ENCODE measurements around the gene DLX2.
"Not testable (repeated sequence)": the region's sequence is repeated elsewhere in the genome, so short reads cannot be mapped to it uniquely, and the experiment has no call there.

DLX2 gene

DNA sequence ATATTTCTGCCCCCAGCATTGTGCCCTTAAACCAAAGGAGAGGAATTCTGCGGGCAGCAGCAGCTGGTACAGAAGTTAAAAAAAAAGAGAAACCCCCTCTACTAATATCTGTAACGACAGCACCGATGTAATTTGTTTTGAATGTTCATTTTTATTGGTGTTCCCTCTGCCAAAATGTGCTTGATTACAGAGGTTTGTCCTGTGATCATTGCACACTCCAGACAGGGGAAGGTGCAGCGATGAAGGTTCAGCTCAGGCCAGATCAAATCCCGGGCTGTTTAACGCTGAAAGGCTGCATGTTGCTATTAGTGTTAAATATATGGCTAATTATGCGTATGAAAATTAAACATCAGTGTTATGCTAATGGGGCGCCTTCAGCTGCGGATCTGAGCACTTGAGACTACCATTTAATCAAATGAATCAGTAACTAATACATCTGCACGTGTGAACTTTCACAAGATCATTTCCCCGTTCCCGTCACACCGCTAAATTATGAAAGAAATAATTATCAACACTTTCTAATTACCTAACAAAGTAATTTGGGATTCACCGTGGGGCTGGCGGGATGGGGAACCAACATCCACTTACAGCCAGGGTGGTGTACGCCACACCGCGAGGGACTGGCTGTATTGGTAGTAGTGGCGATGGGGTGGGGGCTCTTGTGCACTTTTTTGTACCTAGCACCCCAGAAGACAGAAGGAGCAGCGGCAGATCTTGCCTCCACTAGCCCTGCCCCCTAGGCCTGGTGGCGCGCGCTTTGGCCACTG, 18.9 kb downstream of the DLX2 start:
- DNase-seq (ENCODE audit: low read depth, low spot score), result peak; percentile 17

- peak; percentile 47 for DNase-seq (ENCODE audit: low read depth, low spot score)
Observed at GRCh38 chr2:172082944-172083627, 19.6 kb downstream of the DLX2 start.

GRCh38 chr2:172082105-172082943, 20.4 kb downstream of the DLX2 start:
- peak; percentile 29 for DNase-seq (ENCODE audit: low read depth, low spot score)

GRCh38 chr2:172081221-172082022, 21.3 kb downstream of the DLX2 start:
- DNase-seq (ENCODE audit: low read depth, low spot score), result no peak

DNA sequence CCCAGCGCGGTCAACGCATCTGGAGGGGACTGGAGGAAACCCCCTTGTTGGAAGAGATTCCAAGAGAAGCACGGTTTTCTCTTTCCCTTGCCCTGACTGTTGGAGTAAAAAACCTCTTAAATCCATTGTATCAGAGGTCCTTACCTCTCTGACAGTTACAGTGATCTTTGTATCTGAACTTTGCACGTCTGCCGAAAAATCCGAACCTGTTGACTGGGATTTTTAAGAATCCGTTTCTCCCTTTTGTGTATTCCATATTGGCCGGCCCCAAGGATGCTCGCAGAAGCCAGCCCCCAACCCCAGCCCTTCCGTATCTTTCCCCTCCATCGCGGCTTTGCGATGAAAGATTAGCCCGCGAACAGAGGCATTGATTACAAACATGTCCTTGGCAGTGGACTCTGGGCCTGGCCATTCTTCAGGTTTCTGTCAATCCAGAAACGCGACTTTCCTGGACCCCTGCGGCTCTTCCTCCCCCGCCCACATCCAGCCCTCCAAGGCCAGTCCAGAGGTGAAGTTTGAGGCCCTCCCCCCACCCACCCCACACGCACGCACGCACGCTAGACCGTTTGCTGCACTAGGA, 22.0 kb downstream of the DLX2 start:
- no peak for DNase-seq (ENCODE audit: low read depth, low spot score)

DNA sequence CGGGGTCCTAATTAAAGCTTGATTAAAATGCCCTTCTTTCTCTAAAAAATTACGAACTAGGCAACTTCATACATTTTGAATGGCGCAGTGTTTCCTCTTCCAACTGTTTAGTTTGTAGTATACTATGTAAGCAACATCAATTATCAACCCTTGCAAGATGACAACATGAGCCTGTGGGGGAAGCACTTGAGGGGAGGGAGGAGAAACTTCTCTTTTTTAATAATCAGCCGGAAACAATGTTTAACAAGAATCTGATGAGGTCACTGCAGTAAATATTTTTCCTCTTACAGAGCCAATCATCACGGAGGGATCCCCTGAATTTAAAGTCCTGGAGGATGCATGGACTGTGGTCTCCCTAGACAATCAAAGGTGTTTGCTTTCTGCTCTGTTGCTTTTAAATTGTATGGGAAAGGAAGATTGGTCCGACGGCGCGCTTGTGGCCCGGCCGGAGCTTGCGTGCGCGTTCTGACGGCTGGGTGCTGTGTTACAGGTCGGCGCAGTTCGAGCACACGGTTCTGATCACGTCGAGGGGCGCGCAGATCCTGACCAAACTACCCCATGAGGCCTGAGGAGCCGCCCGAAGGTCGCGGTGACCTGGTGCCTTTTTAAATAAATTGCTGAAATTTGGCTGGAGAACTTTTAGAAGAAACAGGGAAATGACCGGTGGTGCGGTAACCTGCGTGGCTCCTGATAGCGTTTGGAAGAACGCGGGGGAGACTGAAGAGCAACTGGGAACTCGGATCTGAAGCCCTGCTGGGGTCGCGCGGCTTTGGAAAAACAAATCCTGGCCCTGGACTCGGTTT, 22.7 kb downstream of the DLX2 start:
- no peak for DNase-seq (ENCODE audit: low read depth, low spot score)

GRCh38 chr2:172079416-172079815, 23.3 kb downstream of the DLX2 start:
- no peak for DNase-seq (ENCODE audit: low read depth, low spot score)

DNA sequence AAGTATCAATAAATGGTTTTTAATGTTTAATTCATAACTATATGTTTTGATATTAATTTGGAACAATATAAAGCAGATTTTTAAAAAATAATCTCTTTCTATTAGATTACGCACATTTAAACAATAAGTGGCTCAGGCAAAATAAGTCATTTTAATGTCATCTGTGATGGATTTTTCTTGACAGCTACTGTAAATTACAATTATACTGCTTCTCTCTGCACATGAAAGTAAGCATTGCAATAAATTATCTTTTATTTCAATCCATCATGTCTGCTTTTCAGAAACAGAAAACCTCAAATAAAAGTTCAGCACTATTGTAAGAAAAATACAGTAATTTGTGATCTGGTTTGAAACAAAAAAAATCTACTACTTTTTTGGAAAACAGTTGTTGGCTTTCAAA, 28.4 kb downstream of the DLX2 start:
- no peak for DNase-seq (ENCODE audit: low read depth, low spot score)

DNA sequence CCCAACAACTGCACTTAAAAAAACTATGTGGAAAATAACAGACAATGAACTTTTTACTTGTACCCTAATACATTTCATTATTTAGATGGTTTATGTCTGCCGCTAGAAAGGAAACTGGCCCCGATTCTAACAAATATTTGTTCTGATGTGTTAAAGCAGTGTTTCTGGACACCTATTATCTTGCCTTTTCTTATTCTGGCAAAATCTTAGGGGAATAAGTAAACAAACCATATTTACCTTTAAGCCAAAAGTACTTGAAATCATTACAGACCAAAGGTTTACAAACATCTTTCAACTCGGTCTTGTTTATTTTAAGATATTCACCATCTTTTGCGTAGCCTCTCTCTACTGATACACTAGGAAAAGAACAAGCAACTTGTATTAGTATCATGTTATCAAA, 29.2 kb downstream of the DLX2 start:
- no peak for DNase-seq (ENCODE audit: low read depth, low spot score)

- DNase-seq (ENCODE audit: low read depth, low spot score), result no peak
Observed at GRCh38 chr2:172072706-172073105, 30.0 kb downstream of the DLX2 start.

DNA sequence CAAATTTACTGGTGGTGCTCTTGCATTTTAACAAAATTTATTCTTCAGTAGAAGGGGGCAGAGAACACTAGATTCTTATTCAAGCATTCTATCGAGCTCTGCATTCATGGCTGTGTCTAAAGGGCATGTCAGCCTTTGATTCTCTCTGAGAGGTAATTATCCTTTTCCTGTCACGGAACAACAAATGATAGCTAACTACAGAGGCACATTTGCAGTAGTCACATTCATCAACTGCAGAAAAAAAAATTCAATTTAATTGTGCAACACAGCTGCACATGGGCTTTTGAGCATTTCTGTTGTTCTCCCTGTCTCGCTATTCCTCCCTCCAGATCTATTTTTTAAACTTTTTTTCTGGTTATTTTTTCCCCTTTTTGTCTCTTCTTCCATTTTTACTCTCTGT, 30.4 kb downstream of the DLX2 start:
- DNase-seq (ENCODE audit: low read depth, low spot score), result no peak

GRCh38 chr2:172070936-172071335, 31.8 kb downstream of the DLX2 start:
- no peak for DNase-seq (ENCODE audit: low read depth, low spot score)

GRCh38 chr2:172067905-172068304, 34.8 kb downstream of the DLX2 start:
- DNase-seq (ENCODE audit: low read depth, low spot score), result not testable (repeated sequence)

GRCh38 chr2:172066394-172066886, 36.3 kb downstream of the DLX2 start:
- no peak for DNase-seq (ENCODE audit: low read depth, low spot score)

DNA sequence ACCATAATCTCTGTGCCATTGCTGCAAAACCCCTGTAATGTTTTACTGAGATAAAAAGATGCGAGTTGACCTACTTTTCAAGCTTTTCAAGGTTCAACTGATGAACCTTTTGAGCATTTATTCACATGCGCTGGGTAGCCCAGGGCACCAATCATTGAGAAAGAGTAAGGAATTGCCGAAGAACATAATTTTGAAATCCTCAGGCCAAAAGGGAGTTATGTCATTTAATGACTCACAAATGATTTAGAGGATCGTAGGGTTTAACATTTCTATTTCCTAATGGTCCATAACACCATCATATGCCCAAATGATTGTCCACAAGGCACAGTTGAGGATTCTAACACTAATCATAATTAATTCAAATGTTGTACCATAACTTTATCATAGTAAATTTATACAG, 37.6 kb downstream of the DLX2 start:
- DNase-seq (ENCODE audit: low read depth, low spot score), result no peak

- DNase-seq (ENCODE audit: low read depth, low spot score), result no peak
Observed at GRCh38 chr2:172063446-172063845, 39.3 kb downstream of the DLX2 start.

DNA sequence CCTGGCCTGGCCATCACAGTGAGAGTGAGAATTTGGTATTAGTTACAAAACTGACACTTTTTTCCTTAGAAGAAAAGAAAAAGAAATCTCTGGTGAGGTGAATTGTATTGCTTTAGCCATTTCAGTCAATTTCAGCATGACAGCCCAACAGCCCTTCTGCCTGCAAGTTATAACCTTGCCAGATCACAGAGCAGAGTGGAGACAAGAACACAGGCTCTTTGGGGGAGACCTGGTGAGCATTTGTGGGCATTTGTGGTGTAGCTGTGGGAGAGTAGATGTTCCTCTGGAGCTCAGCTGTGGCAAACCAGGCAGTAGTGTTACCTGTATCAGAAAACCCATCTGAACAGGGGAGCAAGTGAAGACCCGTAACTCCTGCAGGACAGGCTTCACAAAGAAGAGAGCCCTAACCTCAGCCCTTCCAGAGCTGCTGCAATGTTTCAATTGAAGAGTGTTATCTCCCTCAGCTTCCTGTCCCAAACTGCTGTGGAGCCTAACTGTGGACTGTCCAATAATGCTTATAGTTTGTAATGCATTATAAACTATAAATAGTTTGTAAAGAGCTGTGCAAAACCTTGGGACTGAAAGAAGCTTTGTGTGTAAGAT, 40.2 kb downstream of the DLX2 start:
- no peak for DNase-seq (ENCODE audit: low read depth, low spot score)

- not testable (repeated sequence) for DNase-seq (ENCODE audit: low read depth, low spot score)
Observed at GRCh38 chr2:172060118-172060517, 42.6 kb downstream of the DLX2 start.

- DNase-seq (ENCODE audit: low read depth, low spot score), result no peak
Observed at GRCh38 chr2:172058660-172059059, 44.0 kb downstream of the DLX2 start.

DNA sequence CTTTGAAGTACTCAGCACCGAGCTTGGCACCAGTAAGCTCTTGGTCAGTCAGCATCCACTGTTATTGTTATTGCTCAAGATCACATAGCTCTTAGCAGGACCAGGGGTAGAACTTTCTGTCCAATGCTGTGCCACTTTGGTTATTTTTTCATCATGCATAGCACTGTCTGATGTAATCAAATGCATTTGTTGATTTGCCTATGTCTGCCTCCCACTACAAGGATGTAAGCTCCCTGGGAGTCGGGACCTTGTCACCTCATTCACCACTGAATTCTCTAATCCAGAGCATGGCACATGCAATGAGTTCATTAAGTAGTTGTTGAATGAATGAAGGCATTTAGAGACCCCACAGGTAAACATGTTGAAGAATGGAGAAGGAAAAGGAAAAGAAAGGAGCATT, 46.4 kb downstream of the DLX2 start:
- DNase-seq (ENCODE audit: low read depth, low spot score), result no peak

Data from astrocyte of the hippocampus (primary cell).